Liver (tissue), 9 donors: ENCODE measurements around the gene LRRC26. TPM values are rescaled to one million over a fixed set of nuclear protein-coding genes. Genes with fewer than 3 reads are reported as not detected.

Source experiments
- DNase-seq: peaks from one replicate; pipeline ENCODE4 v3.0.0-alpha.2; 2017; ENCODE audit warnings: low spot score
- H3K27ac ChIP-seq, 2 donors: one replicate each; pipeline ENCODE4 v1.7.0; 2013; ENCODE audit warnings: inconsistent platforms in 2 of 2, low read length in 2 of 2, control low read depth in 1 of 2, low read depth in 1 of 2, mild to moderate bottlenecking in 1 of 2
- H3K27me3 ChIP-seq, 4 donors: one replicate each; pipeline versions ENCODE4 v1.6.1 to v1.7.0; 2013; ENCODE audit warnings: low read length in 3 of 4, inconsistent platforms in 1 of 4, mild to moderate bottlenecking in 1 of 4, moderate library complexity in 1 of 4; ENCODE audit not compliant: control insufficient read depth in 4 of 4, insufficient read depth in 4 of 4
- H3K36me3 ChIP-seq, 4 donors: one replicate each; pipeline versions ENCODE4 v1.6.1 to v1.7.0; 2013; ENCODE audit warnings: low read length in 3 of 4, mild to moderate bottlenecking in 3 of 4, low read depth in 1 of 4, moderate library complexity in 1 of 4; ENCODE audit not compliant: control insufficient read depth in 4 of 4, insufficient read depth in 3 of 4
- H3K4me1 ChIP-seq, 4 donors: one replicate each; pipeline versions ENCODE4 v1.6.1 to v1.7.0; 2013; ENCODE audit warnings: low read length in 3 of 4, mild to moderate bottlenecking in 3 of 4, moderate library complexity in 1 of 4; ENCODE audit not compliant: control insufficient read depth in 4 of 4, insufficient read depth in 4 of 4
- H3K4me3 ChIP-seq, 3 donors: one replicate each; pipeline versions ENCODE4 v1.6.1 to v1.7.0; 2013; ENCODE audit warnings: low read length in 3 of 3, control low read depth in 1 of 3, low read depth in 1 of 3, mild to moderate bottlenecking in 1 of 3
- H3K9ac ChIP-seq, 2 donors: one replicate each; pipeline ENCODE4 v1.7.0; 2013; ENCODE audit warnings: low read length in 2 of 2, mild to moderate bottlenecking in 2 of 2, moderate library complexity in 2 of 2, control low read depth in 1 of 2, low read depth in 1 of 2
- H3K9me3 ChIP-seq, 4 donors: one replicate each; pipeline versions ENCODE4 v1.6.1 to v1.7.0; 2013; ENCODE audit warnings: low read length in 3 of 4; ENCODE audit not compliant: control insufficient read depth in 4 of 4
- ATF3 ChIP-seq: IDR thresholded peaks from 2 replicates; pipeline ENCODE4 v1.6.1; 2016; ENCODE audit warnings: antibody characterized with exemption
- EGR1 ChIP-seq, 2 donors: IDR thresholded peaks; 2 replicates each; pipeline ENCODE4 v1.6.1; 2016 to 2018; ENCODE audit warnings: antibody characterized with exemption in 2 of 2, low read depth in 2 of 2
- FOXA1 ChIP-seq: IDR thresholded peaks from 2 replicates; pipeline ENCODE4 v1.6.1; 2016; ENCODE audit warnings: antibody characterized with exemption
- FOXA2 ChIP-seq: IDR thresholded peaks from 2 replicates; pipeline ENCODE4 v1.6.1; 2016; ENCODE audit warnings: antibody characterized with exemption
- GABPA ChIP-seq, 2 donors: IDR thresholded peaks in 1 of 2; conservative IDR thresholded peaks in 1 of 2; 2 replicates each; pipeline ENCODE4 v1.6.1; 2016; ENCODE audit warnings: antibody characterized with exemption in 2 of 2, mild to moderate bottlenecking in 1 of 2, moderate library complexity in 1 of 2
- HNF4A ChIP-seq, 2 donors: conservative IDR thresholded peaks; 2 replicates each; pipeline ENCODE4 v1.6.1; 2016; ENCODE audit warnings: antibody characterized with exemption in 2 of 2, mild to moderate bottlenecking in 2 of 2
- HNF4G ChIP-seq: IDR thresholded peaks from 2 replicates; pipeline ENCODE4 v1.6.1; 2016; ENCODE audit warnings: antibody characterized with exemption
- JUND ChIP-seq, 2 donors: IDR thresholded peaks; 2 replicates each; pipeline ENCODE4 v1.6.1; 2016; ENCODE audit warnings: antibody characterized with exemption in 2 of 2
- MAX ChIP-seq: IDR thresholded peaks from 2 replicates; pipeline ENCODE4 v1.6.1; 2016; ENCODE audit warnings: antibody characterized with exemption
- NR2F2 ChIP-seq: IDR thresholded peaks from 2 replicates; pipeline ENCODE4 v1.6.1; 2016; ENCODE audit warnings: antibody characterized with exemption
- RAD21 ChIP-seq, 2 donors: IDR thresholded peaks; 2 replicates each; pipeline ENCODE4 v1.6.1; 2016; ENCODE audit warnings: antibody characterized with exemption in 2 of 2, mild to moderate bottlenecking in 2 of 2
- RXRA ChIP-seq, 2 donors: IDR thresholded peaks; 2 replicates each; pipeline ENCODE4 v1.6.1; 2017 to 2018; ENCODE audit warnings: antibody characterized with exemption in 2 of 2, mild to moderate bottlenecking in 1 of 2
- SP1 ChIP-seq: IDR thresholded peaks from 2 replicates; pipeline ENCODE4 v1.6.1; 2018; ENCODE audit warnings: antibody characterized with exemption, mild to moderate bottlenecking
- TAF1 ChIP-seq: conservative IDR thresholded peaks from 2 replicates; pipeline ENCODE4 v1.6.1; 2016; ENCODE audit warnings: antibody characterized with exemption, mild to moderate bottlenecking
- YY1 ChIP-seq: IDR thresholded peaks from 2 replicates; pipeline ENCODE4 v1.6.1; 2016; ENCODE audit warnings: antibody characterized with exemption, mild to moderate bottlenecking
- WGBS: extraction: QIAGEN DNeasy Blood & Tissue Kit; methylation state at CpG from one replicate; pipeline ENCODE4 v1.1.7; 2013; 5-methylcytosine and 5-hydroxymethylcytosine counted together
- polyA plus RNA-seq, 2 donors: library from polyadenylated mRNA; stranded (reverse) in 1 of 2; unstranded in 1 of 2; fragments of 200-250 nt in 1 of 2; fragments of >200 nt in 1 of 2; fragmentation: Nextera tagmentation in 1 of 2; extraction: Ambion mirVana in 1 of 2; gene quantifications; one replicate each; pipeline versions ENCODE4 v1.2.1 to v1.2.3, GENCODE V29; 2013 to 2015
- total RNA-seq, 2 donors: library from RNA; depleted of rRNA; stranded (reverse); fragments of >200 nt; gene quantifications; one replicate each; pipeline ENCODE4 v1.2.3, GENCODE V29; 2014
- TF ChIP-seq, protein P1 (sequence below): fragments of 150-350 bp; IDR thresholded peaks from 2 replicates; pipeline ENCODE4 v1.5.1; 2017; ENCODE audit warnings: improper control_type of control experiment, low read depth, low read length; ENCODE audit not compliant: missing input control
- TF ChIP-seq, protein P2 (sequence below): IDR thresholded peaks from 2 replicates; pipeline ENCODE4 v1.6.1; 2016; ENCODE audit warnings: antibody characterized with exemption
- TF ChIP-seq, protein P3 (sequence below): IDR thresholded peaks from 2 replicates; pipeline ENCODE4 v1.6.1; 2016; ENCODE audit warnings: antibody characterized with exemption, mild to moderate bottlenecking
- donor health status: healthy.
- donor health status: healthy.
- donor health status: healthy.
- donor health status: healthy.
- donor health status: healthy.

LRRC26 gene
- total and polyA plus RNA-seq, 4 donors, result 0.09 to 0.17 TPM; not detected in 2

DNA sequence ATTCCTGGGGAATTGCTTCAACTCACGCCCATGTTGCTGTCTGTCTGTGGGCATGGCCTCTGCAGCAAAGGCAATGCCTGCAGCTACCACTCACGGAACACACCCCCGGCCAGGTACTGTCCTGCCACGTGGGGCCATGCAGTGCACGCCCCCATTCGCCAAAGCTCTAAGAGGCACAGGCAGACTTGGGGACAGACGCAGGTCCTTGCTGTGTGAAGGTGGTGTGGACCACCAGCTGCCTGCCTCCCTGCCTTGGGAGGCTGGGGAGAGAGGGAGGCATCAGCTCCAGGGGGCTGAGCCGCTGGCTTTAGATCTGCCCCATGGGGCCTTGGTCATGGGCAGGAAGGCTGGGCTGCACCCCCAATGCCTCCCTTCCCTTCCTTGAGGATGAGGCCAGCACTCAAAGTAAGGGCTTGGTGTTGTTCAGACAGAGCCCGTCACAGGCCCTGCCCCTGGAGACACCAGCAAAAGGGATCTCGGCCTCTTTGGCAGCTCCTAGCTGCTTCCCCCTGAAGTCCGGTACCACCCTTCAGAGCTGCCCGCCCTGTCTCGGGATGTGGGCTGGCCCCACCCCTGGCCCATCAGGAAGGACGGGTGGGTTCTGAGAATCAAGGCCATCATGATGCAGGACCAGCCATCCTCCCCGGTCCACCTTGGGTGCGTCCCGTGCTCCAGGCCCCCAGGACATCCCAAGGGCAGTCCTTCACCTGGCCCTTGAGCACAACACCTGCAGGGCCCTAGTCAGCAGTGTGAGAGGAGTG lies 28.6 kb downstream of the LRRC26 start:
- no peaks in the 10 kb centered on the region for H3K36me3 ChIP-seq
- no peak overlapping the region for H3K27ac ChIP-seq
- H3K9me3 ChIP-seq, result no peaks in the 10 kb centered on the region
- no peak overlapping the region for H3K9ac ChIP-seq
- H3K4me1 ChIP-seq, result no peaks in the 10 kb centered on the region
- TF ChIP-seq YY1 (no peak), FOXA1 (no peak), JUND (IDR thresholded peaks at IDR 0.05) (no peak), RAD21 (IDR thresholded peaks at IDR 0.05) (no peak), NR2F2 (no peak), GABPA (IDR thresholded peaks at IDR 0.05 in 1 of 2, conservative IDR thresholded peaks at IDR 0.05 in 1 of 2) (no peak), SP1 (no peak), FOXA2 (no peak), HNF4G (no peak), MAX (no peak), ATF3 (no peak), EGR1 (IDR thresholded peaks at IDR 0.05; ENCODE audit: low read depth in 2 of 2) (no peak), HNF4A (conservative IDR thresholded peaks at IDR 0.05) (no peak), RXRA (IDR thresholded peaks at IDR 0.05) (no peak), TAF1 (no peak)
- TF ChIP-seq, protein P1, sequence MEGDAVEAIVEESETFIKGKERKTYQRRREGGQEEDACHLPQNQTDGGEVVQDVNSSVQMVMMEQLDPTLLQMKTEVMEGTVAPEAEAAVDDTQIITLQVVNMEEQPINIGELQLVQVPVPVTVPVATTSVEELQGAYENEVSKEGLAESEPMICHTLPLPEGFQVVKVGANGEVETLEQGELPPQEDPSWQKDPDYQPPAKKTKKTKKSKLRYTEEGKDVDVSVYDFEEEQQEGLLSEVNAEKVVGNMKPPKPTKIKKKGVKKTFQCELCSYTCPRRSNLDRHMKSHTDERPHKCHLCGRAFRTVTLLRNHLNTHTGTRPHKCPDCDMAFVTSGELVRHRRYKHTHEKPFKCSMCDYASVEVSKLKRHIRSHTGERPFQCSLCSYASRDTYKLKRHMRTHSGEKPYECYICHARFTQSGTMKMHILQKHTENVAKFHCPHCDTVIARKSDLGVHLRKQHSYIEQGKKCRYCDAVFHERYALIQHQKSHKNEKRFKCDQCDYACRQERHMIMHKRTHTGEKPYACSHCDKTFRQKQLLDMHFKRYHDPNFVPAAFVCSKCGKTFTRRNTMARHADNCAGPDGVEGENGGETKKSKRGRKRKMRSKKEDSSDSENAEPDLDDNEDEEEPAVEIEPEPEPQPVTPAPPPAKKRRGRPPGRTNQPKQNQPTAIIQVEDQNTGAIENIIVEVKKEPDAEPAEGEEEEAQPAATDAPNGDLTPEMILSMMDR, result no peak
- TF ChIP-seq, protein P2, sequence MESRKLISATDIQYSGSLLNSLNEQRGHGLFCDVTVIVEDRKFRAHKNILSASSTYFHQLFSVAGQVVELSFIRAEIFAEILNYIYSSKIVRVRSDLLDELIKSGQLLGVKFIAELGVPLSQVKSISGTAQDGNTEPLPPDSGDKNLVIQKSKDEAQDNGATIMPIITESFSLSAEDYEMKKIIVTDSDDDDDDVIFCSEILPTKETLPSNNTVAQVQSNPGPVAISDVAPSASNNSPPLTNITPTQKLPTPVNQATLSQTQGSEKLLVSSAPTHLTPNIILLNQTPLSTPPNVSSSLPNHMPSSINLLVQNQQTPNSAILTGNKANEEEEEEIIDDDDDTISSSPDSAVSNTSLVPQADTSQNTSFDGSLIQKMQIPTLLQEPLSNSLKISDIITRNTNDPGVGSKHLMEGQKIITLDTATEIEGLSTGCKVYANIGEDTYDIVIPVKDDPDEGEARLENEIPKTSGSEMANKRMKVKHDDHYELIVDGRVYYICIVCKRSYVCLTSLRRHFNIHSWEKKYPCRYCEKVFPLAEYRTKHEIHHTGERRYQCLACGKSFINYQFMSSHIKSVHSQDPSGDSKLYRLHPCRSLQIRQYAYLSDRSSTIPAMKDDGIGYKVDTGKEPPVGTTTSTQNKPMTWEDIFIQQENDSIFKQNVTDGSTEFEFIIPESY, result no peak
- TF ChIP-seq, protein P3, sequence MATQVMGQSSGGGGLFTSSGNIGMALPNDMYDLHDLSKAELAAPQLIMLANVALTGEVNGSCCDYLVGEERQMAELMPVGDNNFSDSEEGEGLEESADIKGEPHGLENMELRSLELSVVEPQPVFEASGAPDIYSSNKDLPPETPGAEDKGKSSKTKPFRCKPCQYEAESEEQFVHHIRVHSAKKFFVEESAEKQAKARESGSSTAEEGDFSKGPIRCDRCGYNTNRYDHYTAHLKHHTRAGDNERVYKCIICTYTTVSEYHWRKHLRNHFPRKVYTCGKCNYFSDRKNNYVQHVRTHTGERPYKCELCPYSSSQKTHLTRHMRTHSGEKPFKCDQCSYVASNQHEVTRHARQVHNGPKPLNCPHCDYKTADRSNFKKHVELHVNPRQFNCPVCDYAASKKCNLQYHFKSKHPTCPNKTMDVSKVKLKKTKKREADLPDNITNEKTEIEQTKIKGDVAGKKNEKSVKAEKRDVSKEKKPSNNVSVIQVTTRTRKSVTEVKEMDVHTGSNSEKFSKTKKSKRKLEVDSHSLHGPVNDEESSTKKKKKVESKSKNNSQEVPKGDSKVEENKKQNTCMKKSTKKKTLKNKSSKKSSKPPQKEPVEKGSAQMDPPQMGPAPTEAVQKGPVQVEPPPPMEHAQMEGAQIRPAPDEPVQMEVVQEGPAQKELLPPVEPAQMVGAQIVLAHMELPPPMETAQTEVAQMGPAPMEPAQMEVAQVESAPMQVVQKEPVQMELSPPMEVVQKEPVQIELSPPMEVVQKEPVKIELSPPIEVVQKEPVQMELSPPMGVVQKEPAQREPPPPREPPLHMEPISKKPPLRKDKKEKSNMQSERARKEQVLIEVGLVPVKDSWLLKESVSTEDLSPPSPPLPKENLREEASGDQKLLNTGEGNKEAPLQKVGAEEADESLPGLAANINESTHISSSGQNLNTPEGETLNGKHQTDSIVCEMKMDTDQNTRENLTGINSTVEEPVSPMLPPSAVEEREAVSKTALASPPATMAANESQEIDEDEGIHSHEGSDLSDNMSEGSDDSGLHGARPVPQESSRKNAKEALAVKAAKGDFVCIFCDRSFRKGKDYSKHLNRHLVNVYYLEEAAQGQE, result no peak
- no peak for DNase-seq
- WGBS, result 73% methylated on average over 17 of the region's 17 CpGs
- peaks cover 7 to 16% (median 9%) of the 10 kb centered on the region in 4 donors for H3K27me3 ChIP-seq
- H3K4me3 ChIP-seq, result no peak overlapping the region
